ENCODE results near the gene GJD3. TPM values are rescaled to one million over a fixed set of nuclear protein-coding genes. Genes with fewer than 3 reads are reported as not detected.

The GJD3 gene, protein sequence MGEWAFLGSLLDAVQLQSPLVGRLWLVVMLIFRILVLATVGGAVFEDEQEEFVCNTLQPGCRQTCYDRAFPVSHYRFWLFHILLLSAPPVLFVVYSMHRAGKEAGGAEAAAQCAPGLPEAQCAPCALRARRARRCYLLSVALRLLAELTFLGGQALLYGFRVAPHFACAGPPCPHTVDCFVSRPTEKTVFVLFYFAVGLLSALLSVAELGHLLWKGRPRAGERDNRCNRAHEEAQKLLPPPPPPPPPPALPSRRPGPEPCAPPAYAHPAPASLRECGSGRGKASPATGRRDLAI
- total RNA-seq: 0.53 and 2.6 TPM in 2 replicates

DNA sequence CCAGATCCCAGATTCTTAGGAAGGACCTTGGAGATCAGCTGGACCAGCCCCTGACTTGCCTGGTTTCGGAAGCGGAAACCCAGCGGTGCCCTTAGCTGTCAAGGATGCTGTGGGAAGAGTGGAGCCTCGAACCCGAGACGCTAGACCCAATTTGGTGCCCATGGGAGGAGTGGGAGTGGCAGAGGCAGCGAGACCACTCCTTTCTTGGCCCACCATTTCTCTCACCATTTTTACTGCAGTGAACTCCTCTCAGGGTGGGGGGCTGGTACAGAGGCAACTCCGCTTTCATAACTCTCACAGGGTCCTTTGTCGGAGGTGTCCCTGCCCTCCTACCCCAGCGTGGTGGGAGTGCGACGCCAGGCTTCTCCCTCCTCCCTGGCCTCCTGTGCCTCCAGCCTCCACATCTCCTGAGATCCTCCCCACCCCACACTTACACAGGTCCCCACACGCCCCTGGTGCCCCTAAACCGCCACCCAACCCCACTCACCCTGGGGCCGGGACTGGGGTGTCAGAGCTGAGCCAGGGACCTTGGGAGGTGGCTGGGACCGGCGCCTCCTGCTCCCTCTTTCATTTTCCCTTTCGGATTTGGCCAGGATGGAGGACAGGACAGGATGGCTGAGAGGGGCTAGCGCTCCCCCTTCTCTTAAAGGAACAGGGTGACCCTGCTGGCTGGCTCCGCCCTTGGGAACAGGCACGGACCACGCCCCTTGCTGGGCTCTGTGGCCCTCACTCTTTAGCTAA, at the start of gene GJD3:
Gene GJD3 (minus strand): TSS at position 617 of the 741 bp plus-strand sequence. CDS start 922 bp downstream, outside the sequence.

Other genes with a start within 250 kb of the GJD3 start
- 35.5 and 50.3 TPM in 2 replicates for gene MSL1, start 242.8 kb downstream of the GJD3 start, total RNA-seq
- gene CASC3, start 224.2 kb downstream of the GJD3 start, total RNA-seq: 26.2 and 26.4 TPM in 2 replicates
- gene RAPGEFL1, start 187.3 kb downstream of the GJD3 start, total RNA-seq: 10.3 and 13.5 TPM in 2 replicates
- 4.9 and 9.6 TPM in 2 replicates for gene WIPF2, start 145.4 kb downstream of the GJD3 start, total RNA-seq
- gene CDC6, start 76.9 kb downstream of the GJD3 start, total RNA-seq: 13.8 and 16.1 TPM in 2 replicates
- 17.7 and 39.2 TPM in 2 replicates for gene RARA, start 55.6 kb downstream of the GJD3 start, total RNA-seq
- 82.5 and 96.1 TPM in 2 replicates for gene TOP2A, start 53.2 kb upstream of the GJD3 start, total RNA-seq
- 306 and 313 TPM in 2 replicates for gene IGFBP4, start 78.7 kb upstream of the GJD3 start, total RNA-seq
- gene TNS4, start 136.9 kb upstream of the GJD3 start, total RNA-seq: under 0.01 TPM in 2 replicates
- gene CCR7, start 200.7 kb upstream of the GJD3 start, total RNA-seq: not detected in 2 replicates